Stimulated activated CD8-positive, alpha-beta memory T cell treated with anti-CD3 and anti-CD28 coated beads, Interleukin-15, amount 100 ng/mL, for 1 hour (primary cell): Measurements from ENCODE around the gene CARMIL1.

Experiments used
- DNase-seq: peaks from one replicate; pipeline ENCODE4 v3.0.0-alpha.2; 2020; ENCODE audit warnings: low read depth

The CARMIL1 gene

DNA sequence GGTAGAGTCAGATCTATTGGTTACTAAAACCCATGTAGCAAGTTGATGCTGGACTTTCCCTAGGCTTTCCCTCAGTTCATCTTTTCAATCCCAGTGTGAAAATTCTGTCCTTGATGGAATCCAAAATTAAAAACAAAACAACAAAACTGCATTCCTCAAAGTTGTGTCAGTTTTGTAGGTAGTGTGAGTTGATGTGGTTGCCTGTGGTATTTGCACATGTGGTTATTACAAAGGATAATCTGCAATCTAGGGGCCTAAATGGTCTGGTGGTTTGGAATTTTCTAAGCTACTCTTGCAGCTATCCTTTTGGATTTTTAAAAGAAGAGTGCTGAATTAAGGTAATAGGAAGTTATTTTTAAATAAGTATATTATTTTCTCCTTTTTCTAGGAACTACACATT lies 240.7 kb downstream of the CARMIL1 start:
- no peak for DNase-seq

DNA sequence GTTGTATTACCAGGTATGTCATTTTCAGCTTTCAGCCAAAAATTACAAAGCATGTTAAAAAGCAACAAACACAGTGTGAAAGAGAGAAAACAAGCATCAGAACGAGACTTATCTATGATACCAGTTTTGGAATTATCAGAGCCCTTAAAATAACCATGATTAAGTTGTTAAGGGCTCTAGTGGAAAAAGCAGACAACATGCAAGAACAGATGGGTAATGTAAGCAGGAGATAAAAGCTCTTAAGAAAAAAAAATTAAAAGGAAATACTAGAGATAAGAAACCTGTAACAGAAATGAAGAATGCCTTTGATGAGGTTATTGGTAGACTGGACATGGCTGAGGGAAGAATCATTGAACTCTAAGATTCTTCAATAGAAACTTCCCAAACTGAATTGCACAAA lies 245.4 kb downstream of the CARMIL1 start:
- no peak for DNase-seq

GRCh38 chr6:25525078-25525477 lies 245.9 kb downstream of the CARMIL1 start:
- no peak for DNase-seq

DNA sequence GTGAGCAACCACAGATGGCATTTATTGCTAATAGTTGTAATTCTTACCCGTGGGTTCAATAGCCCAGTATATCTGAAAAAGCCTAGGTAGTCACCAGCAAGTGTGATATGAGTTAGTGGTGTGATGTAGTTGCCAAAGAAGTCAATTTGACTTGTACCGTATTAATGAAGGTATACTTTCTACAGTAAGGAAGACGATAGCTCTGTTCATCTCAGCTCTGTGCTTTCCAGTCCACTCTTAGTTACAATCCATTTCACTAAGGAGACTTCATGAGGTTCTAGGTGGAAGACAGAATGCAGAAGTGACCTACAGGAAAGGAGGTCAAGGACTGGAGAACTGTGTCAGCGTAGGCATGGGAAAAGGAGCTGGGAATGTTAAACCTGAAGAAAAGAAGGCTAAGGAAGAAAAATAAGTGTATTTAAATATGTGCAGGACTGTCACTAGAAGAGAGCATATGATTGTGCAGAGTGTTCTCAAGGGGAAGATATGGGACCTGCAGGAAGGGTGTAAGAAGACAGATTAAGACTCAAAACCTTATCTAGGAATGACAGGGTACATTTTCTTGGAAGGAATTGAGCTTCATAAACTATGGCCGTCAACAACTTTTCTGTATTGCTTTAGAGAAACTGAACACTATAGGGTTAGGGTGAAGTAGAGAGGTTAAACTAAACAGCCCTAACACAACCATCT lies 255.9 kb downstream of the CARMIL1 start:
- DNase-seq: no peak

DNA sequence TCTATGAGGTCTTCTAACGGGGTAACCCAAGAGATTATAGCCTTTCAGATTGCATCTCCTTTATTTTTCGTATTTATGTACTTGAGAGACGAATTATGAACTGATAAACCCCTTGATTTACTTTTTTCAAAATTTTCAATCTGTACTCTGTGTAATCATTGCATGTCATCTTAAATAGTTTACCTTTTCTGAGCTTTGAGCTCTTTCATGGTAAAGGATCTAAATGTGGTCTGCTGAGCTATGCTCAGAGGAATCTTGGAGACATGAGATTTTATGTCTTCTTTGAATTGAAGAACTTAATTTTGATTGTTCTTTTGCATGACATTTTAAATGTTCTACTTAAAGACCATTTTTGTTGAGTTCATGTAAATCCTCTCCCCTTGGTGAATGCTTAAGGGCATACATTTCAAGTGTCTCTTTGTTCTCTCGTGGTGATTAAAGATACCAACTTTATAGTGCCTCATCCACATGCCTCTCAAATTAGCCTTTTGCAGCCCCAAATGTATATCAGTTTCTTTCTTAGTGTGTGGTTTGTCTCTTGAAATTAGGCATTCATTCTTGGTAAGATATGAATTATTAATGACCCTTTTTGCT lies 256.6 kb downstream of the CARMIL1 start:
- DNase-seq: no peak

- DNase-seq: no peak
These were observed 257.6 kb downstream of the CARMIL1 start for GRCh38 chr6:25536781-25537180.

DNA sequence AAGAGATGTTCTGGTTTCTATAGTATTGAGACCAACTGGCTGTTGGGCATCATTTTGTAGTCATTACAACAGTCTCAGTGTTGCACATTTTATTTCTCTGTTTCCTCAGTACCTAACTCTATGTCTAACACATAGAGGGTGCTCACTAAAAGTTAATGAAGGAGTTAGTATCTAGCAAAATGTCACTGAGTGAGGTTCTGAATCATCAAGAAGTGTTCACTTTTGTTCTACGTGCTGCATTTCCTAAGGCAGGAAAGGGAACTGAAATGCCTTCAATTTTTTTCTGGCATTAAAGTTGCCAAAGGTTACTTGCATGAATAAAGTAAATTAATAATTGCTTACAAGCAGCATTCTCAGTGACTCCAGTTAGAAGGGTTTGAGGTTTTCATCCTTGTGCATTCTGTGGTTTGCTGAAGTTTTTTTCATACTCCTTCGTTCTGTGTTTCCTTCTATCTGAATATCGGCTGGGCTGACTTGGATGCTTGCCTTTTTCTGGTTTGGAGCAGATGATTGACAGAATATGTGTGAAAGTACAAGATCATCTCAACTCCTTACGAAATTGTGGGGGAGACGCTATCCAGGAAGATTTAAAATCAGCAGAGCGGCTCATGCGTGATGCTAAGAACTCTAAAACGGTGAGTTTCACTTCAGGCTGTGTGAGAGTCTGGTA lies 258.3 kb downstream of the CARMIL1 start:
- DNase-seq: no peak

- DNase-seq: no peak
These were observed 262.1 kb downstream of the CARMIL1 start for GRCh38 chr6:25541228-25541627.

- DNase-seq: no peak
These were observed 264.1 kb downstream of the CARMIL1 start for GRCh38 chr6:25542984-25543910.

GRCh38 chr6:25544833-25545232 lies 265.7 kb downstream of the CARMIL1 start:
- DNase-seq: no peak

GRCh38 chr6:25547797-25548196 lies 268.6 kb downstream of the CARMIL1 start:
- DNase-seq: no peak

- DNase-seq: no peak
These were observed 269.3 kb downstream of the CARMIL1 start for GRCh38 chr6:25548451-25548850.

- no peak for DNase-seq
These were observed 271.5 kb downstream of the CARMIL1 start for GRCh38 chr6:25550631-25551030.

DNA sequence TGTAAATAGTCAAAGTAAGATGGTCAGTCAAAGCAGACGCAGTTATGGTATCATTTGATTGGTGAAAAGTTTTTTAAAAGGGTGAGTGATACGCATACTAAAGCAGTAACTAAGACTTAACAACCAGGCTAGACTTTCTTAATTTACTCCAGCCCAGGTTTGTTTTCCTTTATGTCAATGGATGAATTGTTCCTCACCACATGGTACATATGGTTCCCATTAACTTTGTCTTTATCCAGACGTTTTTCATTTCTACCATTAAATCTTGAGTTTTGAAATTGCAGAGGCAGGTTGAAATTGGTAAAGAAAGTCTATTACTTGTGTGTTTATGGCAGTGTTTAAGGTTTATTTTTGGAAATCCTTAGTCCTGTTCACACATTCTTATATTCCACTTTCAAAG lies 274.3 kb downstream of the CARMIL1 start:
- DNase-seq: no peak

- DNase-seq: no peak
These were observed 276.0 kb downstream of the CARMIL1 start for GRCh38 chr6:25555188-25555587.

GRCh38 chr6:25556516-25556915 lies 277.3 kb downstream of the CARMIL1 start:
- peak; percentile 69 for DNase-seq

- no peak for DNase-seq
These were observed 279.1 kb downstream of the CARMIL1 start for GRCh38 chr6:25558155-25558817.

- no peak for DNase-seq
These were observed 281.7 kb downstream of the CARMIL1 start for GRCh38 chr6:25560865-25561264.

DNA sequence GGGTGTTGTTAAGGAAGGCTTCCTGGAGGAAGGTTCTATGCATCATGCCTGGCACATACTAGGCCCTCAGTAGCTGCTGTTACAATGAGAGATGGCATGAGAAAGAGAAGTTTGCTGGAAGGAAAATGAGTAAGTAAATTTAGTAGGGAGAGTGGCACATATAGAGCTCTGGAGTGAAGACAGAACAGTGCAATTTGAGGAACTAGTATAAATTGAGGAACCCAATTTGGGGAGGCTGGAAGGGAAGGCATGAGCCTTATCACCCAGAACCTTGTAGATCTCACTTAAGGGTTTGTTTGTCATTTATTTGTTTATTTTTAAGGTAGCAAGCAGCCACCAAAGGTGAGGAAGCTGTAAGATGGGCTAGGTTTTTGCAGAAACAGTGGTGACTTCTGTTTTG lies 285.8 kb downstream of the CARMIL1 start:
- DNase-seq: no peak

GRCh38 chr6:25570578-25570977 lies 291.4 kb downstream of the CARMIL1 start:
- DNase-seq: no peak

GRCh38 chr6:25576919-25577318 lies 297.7 kb downstream of the CARMIL1 start:
- DNase-seq: no peak

DNA sequence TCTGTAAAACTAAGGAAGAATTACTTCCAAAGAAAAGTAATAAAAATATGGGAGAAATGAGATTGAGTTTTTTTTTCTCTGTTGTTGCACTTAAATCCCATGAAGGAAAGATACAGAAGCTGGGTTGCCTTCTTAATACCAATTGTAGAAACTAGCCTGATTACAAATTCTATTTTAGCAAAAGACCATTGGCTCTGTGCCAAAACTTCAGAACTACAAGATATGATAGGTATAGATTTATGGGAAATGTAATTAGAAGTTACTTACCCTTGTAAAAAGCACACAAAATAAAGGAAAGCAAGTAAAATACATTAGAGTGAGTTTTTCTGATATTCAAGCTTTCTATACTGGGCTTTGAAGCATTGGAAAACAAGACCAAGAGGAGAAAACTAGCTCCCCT lies 299.4 kb downstream of the CARMIL1 start:
- no peak for DNase-seq
